Smooth muscle cell (in vitro differentiated cells): Measurements from ENCODE around the gene ATP5IF1. TPM values are rescaled to one million over a fixed set of nuclear protein-coding genes. Genes with fewer than 3 reads are reported as not detected.
A peak's percentile ranks its signal among the peaks of the same experiment; 100 is the strongest.

Experiments used
- DNase-seq: peaks from one replicate; lab custom pipeline; 2025; ENCODE audit not compliant: unreplicated experiment; lab: John Stamatoyannopoulos, UW
- H2AFZ ChIP-seq: fragments of 200-600 bp; sonication (generic); 2 replicates; pipeline ENCODE4 v1.6.0; 2016; ENCODE audit warnings: antibody characterized with exemption, low read depth, mild to moderate bottlenecking
- H3F3A ChIP-seq: fragments of 200-600 bp; sonication (generic); 2 replicates; pipeline ENCODE4 v1.6.0; 2017; ENCODE audit warnings: antibody characterized with exemption, low read depth
- H3K27ac ChIP-seq: fragments of 200-600 bp; sonication (generic); 2 replicates; pipeline ENCODE4 v1.5.1; 2016; ENCODE audit warnings: low read depth, mild to moderate bottlenecking
- H3K27me3 ChIP-seq: fragments of 200-600 bp; sonication (generic); 2 replicates; pipeline ENCODE4 v1.6.1; 2016; ENCODE audit warnings: low read depth, mild to moderate bottlenecking
- H3K36me3 ChIP-seq: fragments of 200-600 bp; sonication (generic); 2 replicates; pipeline ENCODE4 v1.5.1; 2016; ENCODE audit warnings: low read depth
- H3K4me1 ChIP-seq: fragments of 200-600 bp; sonication (generic); 2 replicates; pipeline ENCODE4 v1.5.1; 2016; ENCODE audit warnings: low read depth
- H3K4me2 ChIP-seq: fragments of 200-600 bp; sonication (generic); 2 replicates; pipeline ENCODE4 v1.6.0; 2016; ENCODE audit warnings: mild to moderate bottlenecking
- H3K4me3 ChIP-seq: fragments of 200-600 bp; sonication (generic); 2 replicates; pipeline ENCODE4 v1.5.1; 2016; ENCODE audit warnings: mild to moderate bottlenecking
- H3K79me2 ChIP-seq: fragments of 200-600 bp; sonication (generic); 2 replicates; pipeline ENCODE4 v1.6.0; 2016; ENCODE audit warnings: low read depth, mild to moderate bottlenecking
- H3K9ac ChIP-seq: fragments of 200-600 bp; sonication (generic); 2 replicates; pipeline ENCODE4 v1.6.0; 2016; ENCODE audit warnings: low read depth
- H3K9me3 ChIP-seq: fragments of 200-600 bp; sonication (generic); replicated peaks from 2 replicates; pipeline ENCODE4 v1.5.1; 2016; ENCODE audit warnings: low read depth
- H4K20me1 ChIP-seq: fragments of 200-600 bp; sonication (generic); 2 replicates; pipeline ENCODE4 v1.6.0; 2016; ENCODE audit warnings: low read depth
- CTCF ChIP-seq: fragments of 200-600 bp; sonication (generic); IDR thresholded peaks from 2 replicates; pipeline ENCODE4 v1.5.1; 2017; ENCODE audit warnings: borderline replicate concordance, mild to moderate bottlenecking, antibody characterized with exemption; ENCODE audit not compliant: insufficient read depth, poor library complexity, severe bottlenecking
- WGBS: methylation state at CpG from one replicate; pipeline ENCODE4 v1.1.7; 2016; ENCODE audit warnings: low lambda C conversion rate; 5-methylcytosine and 5-hydroxymethylcytosine counted together
- polyA plus RNA-seq: library from polyadenylated mRNA; unstranded; fragments of >200 nt; fragmentation: Nextera tagmentation; extraction: Ambion mirVana; gene quantifications from 2 replicates; pipeline ENCODE4 v1.2.1, GENCODE V29; 2016
- total RNA-seq: library from RNA; depleted of rRNA; stranded (reverse); fragments of >200 nt; gene quantifications from 2 replicates; pipeline ENCODE4 v1.2.3, GENCODE V29; 2014

Gene ATP5IF1
- total and polyA plus RNA-seq, 2 experiments from 2014 or later, result 460 to 550 TPM

- DNase-seq, result no peak
- Histone ChIP-seq H3K27me3 (no peaks in the 10 kb centered on the region), H3K79me2 (no peaks in the 10 kb centered on the region), H3K9me3 (no peaks in the 10 kb centered on the region), H3K4me3 (peak overlapping the region; percentile 31), H3K4me2 (peak overlapping the region; percentile 75), H2AFZ (peak overlapping the region; percentile 51), H3K36me3 (no peaks in the 10 kb centered on the region), H3K4me1 (peaks cover 19% of the 10 kb centered on the region), H3K27ac (peak overlapping the region; percentile 80), H3F3A (peaks cover 8% of the 10 kb centered on the region), H3K9ac (peak overlapping the region; percentile 10), H4K20me1 (no peaks in the 10 kb centered on the region)
- TF ChIP-seq CTCF, result no peak
- 56% methylated on average over 3 of the region's 3 CpGs for WGBS
These were observed 13.3 kb downstream of the ATP5IF1 start for GRCh38 chr1:28249013-28249865.

GRCh38 chr1:28249866-28250295 is 14.0 kb downstream of the ATP5IF1 start:
- Histone ChIP-seq H3K9me3 (no peaks in the 10 kb centered on the region), H3K79me2 (no peaks in the 10 kb centered on the region), H2AFZ (no peak overlapping the region), H3K4me2 (no peak overlapping the region), H3K27ac (peak overlapping the region; percentile 80), H3K4me3 (no peak overlapping the region), H3K9ac (peak overlapping the region; percentile 10), H3F3A (peaks cover 8% of the 10 kb centered on the region), H3K4me1 (peaks cover 19% of the 10 kb centered on the region), H3K27me3 (no peaks in the 10 kb centered on the region), H4K20me1 (no peaks in the 10 kb centered on the region), H3K36me3 (no peaks in the 10 kb centered on the region)
- WGBS, result 60% methylated on average over 4 of the region's 4 CpGs
- no peak for DNase-seq
- no peak for TF ChIP-seq CTCF

GRCh38 chr1:28256197-28256827 is 20.4 kb downstream of the ATP5IF1 start:
- Histone ChIP-seq H3K27ac (no peak overlapping the region), H3K27me3 (no peaks in the 10 kb centered on the region), H3K4me3 (no peak overlapping the region), H3K79me2 (peaks cover 19% of the 10 kb centered on the region), H3K4me1 (peaks cover 6% of the 10 kb centered on the region), H3K9ac (no peak overlapping the region), H2AFZ (no peak overlapping the region), H3F3A (no peaks in the 10 kb centered on the region), H3K9me3 (no peaks in the 10 kb centered on the region), H3K36me3 (no peaks in the 10 kb centered on the region), H4K20me1 (peaks cover 13% of the 10 kb centered on the region), H3K4me2 (no peak overlapping the region)
- no peak for TF ChIP-seq CTCF
- WGBS, result 89% methylated on average over 6 of the region's 6 CpGs
- DNase-seq, result no peak
